NCI-H1092 treated with DMSO at 0.1 percent for 48 hours (cell line): ENCODE data around the gene C3orf33.
A peak's percentile ranks its signal among the peaks of the same experiment; 100 is the strongest.

Experiments
- DNase-seq: peaks from one replicate; lab custom pipeline; 2025; lab: John Stamatoyannopoulos, UW

C3orf33 gene

GRCh38 chr3:155741603-155742002 lies 64.5 kb downstream of the C3orf33 start:
- no peak for DNase-seq

- no peak for DNase-seq
Measured at GRCh38 chr3:155741101-155741500, 65.0 kb downstream of the C3orf33 start.

DNA sequence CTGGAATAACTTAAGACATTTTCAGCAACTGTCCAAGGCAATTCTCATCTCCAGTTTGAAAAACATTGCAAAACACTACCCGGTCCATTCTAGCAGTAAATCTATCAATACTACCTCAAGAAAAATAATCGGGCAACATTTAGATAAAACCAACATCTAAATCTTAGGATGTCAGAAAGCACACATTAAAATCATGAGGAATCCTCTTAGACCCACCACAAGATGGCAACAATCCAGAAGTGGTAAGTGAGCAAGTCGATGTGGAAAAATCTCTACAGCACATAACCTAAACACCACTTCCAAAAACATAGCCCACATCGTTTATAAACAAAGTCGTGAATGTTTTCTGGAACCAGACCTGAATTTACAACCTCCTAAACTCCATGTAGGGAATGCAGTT lies 66.9 kb downstream of the C3orf33 start:
- DNase-seq, result no peak

- no peak for DNase-seq
Measured at GRCh38 chr3:155738580-155739076, 67.5 kb downstream of the C3orf33 start.

- no peak for DNase-seq
Measured at GRCh38 chr3:155737844-155738460, 68.1 kb downstream of the C3orf33 start.

DNA sequence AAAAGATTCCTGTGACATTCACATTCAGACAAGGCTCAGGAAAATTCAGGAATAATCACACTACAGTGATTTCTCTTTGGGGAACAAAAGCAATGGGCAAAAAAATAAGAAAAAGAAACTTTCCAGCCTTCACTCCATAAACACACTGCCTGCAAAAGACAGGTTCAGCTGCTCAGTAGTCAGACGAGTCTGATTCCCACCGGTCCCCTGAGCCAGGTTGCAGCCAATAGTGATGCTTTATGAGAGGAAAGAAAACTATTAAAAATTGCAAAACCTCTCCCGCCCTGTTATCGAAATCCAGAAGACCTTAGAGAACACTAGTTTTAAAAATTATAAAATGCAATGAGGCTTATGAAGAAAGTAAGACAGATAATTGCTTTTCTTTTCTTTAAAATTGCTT lies 69.7 kb downstream of the C3orf33 start:
- no peak for DNase-seq

DNA sequence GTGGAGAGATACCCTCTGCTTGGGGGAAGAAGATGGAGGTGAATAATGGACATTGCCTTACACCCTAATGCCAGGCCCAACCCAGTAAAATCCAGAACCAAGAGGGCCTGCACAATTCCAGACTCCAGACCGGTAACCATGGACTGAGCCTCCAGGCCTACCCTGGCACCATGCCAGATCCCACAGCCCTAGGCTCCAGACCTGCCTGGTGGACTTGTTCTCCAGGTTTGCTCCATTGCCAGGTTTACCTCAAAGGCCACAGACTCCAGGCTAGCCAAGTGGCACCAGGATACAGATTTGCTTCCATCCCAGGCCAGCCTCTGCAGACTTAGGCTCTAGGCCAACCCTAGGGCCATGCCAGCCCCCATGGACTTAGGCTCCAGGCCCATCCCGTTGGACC lies 75.2 kb downstream of the C3orf33 start:
- no peak for DNase-seq

GRCh38 chr3:155727836-155728235 lies 78.2 kb downstream of the C3orf33 start:
- no peak for DNase-seq

- DNase-seq, result peak; percentile 22
Measured at GRCh38 chr3:155714295-155714718, 91.8 kb downstream of the C3orf33 start.
